Stimulated activated CD4-positive, alpha-beta T cell treated with anti-CD3 and anti-CD28 coated beads, Interleukin-4, amount 100 ng/mL, for 24 hours (primary cell): Measurements from ENCODE around the gene SLC12A5.
"Not testable (repeated sequence)": the region's sequence is repeated elsewhere in the genome, so short reads cannot be mapped to it uniquely, and the experiment has no call there.

Source experiments
- DNase-seq: peaks from one replicate; pipeline ENCODE4 v3.0.0-alpha.2; 2020

Gene SLC12A5

DNA sequence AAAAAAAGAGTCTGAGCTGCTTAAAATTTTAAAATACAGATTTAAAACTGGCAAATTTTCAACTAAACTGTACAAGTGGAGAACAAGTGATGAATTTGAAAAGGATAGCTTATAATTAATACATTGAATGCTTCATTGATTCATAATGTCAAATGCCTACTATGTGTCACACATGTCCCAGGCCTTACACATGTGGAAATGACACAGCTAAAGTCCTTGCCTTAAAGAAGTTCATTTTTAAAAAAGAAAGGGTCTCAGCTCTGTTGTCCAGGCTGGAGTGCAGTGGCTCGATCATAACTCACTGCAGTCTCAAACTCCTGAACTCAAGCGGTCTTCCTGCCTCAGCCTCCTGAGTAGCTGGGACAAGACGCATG lies 55.8 kb downstream of the SLC12A5 start:
- no peak for DNase-seq

DNA sequence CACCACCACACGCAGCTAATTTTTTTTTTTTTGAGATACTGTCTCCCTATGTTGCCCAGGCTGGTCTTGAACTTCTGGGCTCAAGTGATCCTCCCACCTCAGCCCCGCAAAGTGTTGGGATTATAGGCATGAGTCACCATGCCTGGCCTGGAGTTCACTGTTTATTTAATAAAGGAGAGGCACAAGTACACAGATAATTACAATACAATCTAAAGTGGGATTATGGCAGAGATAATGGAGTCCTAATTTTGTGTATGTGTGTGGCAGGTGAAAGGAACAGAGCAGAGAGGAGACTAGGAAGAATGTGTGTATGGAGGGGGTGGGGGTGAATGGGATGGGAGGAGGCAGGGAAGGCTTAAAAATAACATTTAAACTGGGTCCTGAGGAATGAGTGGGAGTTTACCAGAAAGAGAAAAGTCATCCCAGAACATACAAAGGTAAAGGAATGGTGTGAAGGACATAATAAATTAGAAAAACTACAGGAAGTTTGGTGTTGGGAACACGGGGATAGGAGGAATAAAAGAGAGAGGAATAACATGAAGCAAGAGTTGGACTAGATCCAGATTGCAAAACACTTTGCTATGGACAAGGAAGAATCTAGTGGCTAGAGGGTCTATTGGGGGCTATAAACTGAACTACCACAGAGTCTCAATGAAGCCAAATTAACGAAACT lies 56.3 kb downstream of the SLC12A5 start:
- no peak for DNase-seq

DNA sequence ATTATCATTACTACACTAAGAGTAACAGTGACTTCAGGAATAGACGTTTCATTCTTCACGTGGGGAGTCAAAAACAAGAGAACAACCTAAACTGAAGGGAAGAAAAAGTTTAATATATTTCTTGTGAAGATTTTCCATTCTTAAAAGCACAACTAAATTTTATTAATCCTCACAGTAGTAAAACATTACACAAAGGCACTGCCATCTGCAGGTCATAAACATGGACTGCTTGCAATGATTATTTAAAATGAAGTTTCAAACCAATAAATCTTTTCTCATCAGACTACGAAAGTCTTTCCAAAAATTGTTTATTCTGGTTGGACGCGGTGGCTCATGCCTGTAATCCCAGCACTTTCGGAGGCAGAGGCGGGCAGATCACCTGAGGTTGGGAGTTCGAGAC lies 58.1 kb downstream of the SLC12A5 start:
- DNase-seq, result no peak

DNA sequence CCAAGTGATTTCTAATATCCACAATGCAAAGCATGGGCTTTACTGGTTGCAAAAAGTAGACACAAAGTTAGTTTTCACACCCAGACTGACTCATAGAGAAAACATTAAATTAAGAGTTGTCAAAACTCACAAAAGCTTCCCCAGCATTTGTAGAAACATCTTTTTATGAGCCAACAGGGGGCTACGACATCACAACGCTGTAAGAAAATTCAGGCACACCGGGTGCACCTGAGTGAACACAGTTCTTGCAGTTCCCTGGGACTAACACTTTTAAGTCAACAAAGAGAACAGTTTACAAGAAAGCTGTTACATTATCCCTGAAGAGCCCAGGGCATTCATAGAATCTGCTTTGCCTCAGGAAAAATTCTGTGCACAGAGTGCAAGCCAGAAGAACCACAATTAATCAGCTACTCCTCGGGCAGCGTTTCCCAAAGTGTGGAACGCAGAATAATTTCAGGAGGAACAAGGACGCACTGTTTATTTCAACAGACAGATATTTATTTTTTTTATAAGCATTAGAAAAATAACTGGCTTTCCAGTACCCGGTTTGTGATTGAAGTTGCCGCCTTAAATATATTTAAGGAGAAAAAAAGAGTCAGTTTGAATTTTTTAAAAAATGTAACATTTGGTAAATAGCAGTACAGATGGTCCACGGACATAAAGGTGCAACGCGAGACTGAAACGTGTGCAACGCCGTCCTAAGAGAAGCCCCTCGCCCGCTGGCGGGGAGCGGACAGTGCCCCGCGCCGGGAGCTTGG lies 59.6 kb downstream of the SLC12A5 start:
- no peak for DNase-seq

DNA sequence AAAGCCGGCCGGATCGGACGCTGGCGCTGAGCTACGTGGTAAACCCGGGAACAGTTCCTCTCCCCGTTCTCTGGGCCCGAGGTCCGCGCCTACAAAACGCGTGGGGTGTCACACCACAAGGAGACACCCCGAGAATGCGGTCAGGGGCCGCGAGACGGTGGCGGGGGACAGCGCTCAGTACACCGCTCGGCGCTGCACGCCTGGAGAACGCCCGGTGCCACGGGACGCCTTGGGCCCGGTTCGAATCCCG lies 60.1 kb downstream of the SLC12A5 start:
- DNase-seq, result peak; percentile 63

DNA sequence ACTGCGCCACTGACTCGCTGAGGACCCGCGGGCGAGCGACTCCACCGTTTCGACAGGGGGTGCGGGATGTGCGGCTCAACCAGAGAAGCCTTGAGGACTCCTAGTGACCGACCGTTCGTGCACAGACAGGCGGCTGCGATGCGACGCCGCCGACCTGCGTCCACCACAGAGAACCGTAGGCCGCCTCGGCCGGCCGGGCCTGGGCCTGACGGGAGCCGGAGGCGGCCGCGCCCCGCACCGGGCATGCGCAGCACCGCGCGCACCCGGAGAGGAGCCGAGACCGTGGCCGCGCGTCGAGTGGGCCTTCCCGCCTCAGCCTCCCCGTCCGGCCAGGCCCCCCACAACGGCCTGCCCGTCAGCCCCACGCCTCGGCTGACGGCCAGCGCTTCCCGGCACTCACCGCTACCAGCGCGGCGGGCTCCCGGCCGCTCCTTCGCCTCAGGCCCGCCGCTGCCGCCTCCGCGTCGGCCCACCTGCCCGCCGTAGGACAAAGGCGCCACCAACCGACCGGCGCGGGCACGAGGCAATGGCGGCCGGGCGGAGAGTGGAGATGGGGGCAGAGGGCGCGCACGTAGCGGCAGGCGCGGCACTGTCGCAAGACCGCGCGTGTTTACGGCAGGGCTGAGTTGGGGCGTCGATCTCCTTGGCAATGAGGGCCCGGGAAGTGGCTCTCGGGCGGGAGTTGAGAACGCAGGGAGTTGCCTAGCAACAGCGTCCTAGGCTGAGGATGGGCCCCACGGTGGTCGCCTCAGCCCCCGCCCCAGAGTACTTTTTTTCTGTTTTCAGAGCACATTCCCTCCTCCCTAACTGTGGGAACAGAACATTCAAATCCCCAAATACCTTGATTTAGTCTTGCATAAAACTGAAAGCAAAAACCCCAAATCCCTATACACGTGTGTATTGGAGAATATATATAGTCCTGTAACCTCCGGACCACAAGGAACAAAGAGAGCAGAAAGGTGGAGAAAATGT lies 60.7 kb downstream of the SLC12A5 start, which contains the start of gene NCOA5:
Gene NCOA5 (minus strand): TSS at position 546 of the 972 bp plus-strand sequence. CDS start 10,538 bp downstream, outside the sequence.
- DNase-seq, result peak; percentile 95

DNA sequence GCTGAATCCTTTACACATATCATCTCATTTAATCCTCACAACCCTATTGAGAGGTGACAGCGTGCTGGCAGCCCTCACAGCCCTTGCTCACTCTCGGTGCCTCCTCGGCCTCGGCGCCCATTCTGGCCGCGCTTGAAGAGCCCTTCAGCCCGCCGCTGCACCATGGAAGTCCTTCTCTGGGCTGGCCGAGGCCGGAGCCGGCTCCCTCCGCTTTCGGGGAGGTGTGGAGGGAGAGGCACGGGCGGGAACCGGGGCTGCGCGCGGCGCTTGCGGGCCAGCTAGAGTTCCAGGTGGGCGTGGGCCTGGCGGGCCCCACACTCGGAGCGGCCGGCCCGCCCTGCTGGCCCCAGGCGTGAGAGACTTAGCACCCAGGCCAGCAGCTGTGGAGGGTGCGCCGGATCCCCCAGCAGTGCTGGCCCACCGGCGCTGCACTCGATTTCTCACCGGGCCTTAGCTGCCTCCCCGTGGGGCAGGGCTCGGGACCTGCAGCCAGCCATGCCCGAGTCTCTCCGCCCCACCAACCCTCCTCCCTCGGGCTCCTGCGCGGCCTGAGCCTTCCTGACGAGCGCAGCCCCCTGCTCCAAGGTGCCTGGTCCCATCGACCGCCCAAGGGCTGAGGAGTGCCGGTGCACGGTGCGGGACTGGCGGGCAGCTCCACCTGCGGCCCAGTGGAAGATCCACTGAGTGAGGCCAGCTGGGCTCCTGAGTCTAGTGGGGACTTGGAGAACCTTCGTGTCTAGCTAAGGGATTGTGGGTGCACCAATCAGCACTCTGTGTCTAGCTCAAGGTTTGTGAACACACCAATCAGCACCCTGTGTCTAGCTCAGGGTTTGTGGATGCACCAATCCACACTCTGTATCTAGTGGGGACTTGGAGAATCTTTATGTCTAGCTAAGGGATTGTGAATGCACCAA lies 62.9 kb downstream of the SLC12A5 start:
- not testable (repeated sequence) for DNase-seq

DNA sequence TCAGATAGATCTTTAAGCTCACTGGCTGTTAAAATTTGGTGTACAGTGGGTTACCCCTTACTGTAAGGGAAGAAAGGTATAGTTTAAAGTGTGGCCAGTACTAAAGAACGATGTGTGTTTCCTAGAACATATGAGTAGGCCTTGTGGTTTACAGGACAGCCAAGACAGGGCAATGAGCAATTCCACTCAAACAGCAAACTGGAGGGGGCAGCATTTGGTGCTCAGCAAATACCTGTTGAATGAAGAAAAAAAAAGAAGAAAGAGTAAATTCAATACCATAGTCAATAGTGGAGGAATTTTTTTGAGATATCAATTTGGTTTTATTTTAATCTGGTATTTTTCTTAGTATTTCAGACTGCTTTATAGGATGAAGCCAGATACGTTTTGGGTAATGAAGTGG lies 64.5 kb downstream of the SLC12A5 start:
- DNase-seq, result no peak

DNA sequence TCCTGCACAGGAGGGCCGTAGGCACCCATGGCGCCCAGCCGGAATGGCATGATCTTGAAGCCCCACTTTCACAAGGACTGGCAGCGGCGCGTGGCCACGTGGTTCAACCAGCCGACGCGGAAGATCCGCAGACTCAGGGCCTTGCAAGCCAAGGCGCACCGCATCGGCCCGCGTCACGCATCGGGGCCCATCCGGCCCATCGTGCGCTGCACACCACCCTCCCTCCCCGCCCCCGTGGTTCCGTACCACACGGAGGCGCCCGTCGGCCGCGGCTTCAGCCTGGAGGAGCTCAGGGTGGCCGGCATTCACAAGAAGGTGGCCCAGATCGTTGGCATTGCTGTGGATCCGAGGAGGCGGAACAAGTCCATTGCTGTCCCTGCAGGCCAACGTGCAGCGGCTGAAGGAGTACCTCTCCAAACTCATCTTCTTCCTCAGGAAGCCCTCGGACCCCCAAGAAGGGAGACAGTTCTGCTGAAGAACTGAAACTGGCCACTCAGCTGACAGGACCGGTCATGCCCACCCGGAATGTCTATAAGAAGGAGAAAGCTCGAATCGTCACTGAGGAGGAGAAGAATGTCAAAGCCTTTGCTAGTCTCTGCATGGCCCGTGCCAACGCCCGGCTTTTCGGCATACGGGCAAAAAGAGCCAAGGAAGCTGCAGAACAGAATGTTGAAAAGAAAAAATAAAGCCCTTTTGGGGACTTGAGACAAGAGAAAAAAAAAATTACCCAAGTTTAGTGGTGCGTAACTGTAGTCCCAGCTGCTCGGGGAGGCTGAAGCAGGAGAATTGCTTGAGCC lies 70.7 kb downstream of the SLC12A5 start:
- no peak for DNase-seq

DNA sequence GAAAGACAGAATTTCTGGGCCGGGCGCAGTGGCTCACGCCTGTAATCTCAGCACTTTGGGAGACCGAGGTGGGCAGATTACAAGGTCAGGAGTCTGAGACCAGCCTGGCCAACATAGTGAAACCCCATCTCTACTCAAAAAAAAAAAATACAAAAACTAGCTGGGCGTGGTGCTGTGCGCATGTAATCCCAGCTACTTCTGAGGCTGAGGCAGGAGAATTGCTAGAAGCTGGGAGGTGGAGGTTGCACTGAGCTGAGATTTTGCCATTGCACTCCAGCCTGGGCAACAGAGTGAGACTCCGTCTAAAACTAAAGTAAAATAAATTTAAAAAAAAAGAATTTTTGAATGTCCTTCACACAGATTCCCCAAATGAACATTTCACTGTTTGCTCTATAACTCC lies 71.4 kb downstream of the SLC12A5 start:
- DNase-seq, result not testable (repeated sequence)

DNA sequence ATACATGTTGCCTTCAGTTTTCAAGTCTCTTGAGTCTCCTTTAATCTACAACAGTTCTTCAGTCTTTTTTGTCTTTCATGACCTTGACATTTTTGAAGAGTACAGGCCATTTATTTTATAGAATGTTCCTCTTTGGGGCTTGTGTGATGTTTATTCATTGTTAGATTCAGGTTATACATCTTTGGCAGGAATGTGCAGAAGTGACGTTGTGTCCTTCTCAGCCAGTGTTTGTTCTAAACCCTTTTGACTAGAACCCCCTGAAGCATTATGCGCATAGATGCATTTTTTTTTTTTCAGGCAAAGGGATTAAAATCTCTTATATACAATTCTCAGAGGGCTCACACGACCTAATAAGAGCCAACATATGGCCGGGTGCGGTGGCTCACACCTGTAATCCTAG lies 72.0 kb downstream of the SLC12A5 start:
- DNase-seq, result no peak

DNA sequence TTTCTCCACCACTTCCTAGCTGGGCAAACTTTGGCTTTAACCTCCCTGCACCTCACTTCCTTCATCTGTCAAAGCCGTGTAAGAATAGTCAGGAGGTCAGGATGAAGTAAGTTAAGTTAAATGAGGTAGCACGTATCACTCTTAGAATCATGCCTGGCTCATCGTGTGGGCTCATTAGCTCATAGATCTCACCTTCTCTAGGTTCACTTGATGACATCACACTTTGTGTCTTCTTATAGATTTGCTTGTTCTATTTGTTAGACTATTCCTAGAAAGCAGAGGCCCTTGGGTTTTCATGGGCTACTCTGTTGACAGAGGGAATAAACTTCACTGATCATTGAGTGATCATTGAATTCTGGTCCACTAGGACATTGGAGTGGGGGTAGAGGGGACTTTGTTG lies 72.9 kb downstream of the SLC12A5 start:
- no peak for DNase-seq

DNA sequence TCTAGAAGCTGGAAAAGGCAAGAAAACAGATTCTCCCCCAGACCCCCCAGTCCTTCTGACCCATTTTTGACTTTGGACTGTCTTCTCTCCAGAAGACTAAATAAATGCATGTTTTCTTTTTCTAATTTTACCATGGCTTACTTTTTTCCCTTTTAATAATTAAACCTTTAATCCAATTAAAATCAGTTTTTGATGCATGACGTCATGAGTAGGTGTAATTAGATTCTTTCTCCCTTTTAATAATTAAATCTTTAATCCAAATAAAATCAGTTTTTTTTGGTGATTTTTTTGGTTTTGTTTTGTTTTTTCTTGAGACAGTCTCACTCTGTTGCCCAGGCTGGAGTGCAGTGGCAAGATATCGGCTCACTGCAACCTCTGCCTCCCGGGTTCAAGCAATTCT lies 73.9 kb downstream of the SLC12A5 start:
- DNase-seq, result no peak

DNA sequence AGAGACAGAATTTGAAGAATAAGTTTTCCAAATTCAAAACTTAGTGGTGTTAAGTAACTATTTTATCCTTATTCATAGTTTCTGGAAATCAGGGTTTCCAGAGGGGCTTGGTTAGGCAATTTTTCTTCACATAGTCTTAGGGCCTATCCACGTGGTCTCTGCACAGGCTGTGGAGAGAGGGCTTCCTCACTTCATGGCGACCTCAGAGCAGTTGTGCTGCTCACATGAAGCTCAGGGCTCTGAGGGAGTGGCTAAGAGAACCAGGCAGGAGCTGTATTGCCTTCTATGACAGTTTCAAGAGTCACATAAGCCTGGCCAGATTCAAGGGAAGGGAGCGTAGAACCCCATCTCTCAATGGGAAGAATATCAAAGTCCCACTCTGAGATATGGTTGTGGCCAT lies 75.2 kb downstream of the SLC12A5 start:
- DNase-seq, result no peak

DNA sequence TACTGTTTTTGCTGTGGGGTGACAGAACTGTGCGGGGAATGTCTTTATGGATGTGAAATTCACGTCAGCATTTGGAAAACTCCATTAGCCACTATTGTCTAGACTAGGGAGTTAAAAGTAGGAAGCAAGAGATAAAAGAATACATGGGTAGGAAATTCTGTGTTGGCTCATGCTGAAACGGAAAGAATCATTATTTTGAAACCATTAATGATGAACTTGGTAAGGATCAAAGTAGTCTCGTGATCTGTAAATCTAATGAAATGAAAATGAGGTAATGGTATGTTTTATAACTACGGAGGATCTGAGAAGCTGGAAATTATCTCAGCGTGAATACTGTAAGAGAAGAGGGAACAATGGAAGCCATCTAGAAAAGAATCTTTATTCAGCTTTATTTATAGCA lies 78.0 kb downstream of the SLC12A5 start:
- no peak for DNase-seq

DNA sequence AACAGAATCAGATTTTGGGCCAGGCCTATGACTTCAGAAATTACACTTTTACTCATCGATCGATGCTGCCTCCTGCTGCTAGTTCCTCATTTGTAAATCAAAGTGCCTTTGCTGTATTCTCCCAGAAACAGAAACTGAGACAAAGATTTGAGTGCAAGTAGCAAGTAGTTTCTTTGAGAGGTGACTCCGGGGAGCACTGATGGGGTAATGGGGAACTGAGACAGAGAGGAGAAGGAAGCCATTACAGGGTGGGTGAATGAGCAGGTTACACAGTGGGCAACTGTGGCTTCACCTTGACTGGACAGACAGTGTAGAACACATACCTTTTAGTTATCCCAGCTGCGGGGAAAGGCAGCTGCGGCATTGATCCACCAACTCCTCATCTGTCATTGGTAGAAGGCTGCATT lies 79.4 kb downstream of the SLC12A5 start:
- DNase-seq, result no peak

DNA sequence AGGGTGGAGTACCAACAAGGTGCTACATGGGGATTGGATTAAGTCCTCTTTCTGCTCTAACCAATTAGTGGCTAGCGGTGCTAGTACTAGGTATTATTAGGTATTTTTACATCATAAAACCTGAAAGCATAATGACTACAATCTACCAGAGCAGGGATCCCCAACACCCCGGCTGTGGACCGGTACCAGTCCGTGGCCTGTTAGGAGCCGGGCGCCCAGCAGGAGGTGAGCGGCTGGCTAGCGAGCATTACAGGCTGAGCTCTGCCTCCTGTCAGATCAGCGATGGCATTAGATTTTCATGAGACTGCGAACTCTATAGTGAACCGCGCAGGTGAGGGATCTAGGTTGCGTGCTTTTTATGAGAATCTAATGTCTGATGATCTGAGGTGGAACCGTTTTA lies 80.0 kb downstream of the SLC12A5 start:
- DNase-seq, result no peak
